GM19099 (cell line): Measurements from ENCODE around the gene PRKAG2.

Experiments used
- POLR2A ChIP-seq: IDR thresholded peaks from 3 replicates; pipeline ENCODE4 v1.6.1; 2011; ENCODE audit warnings: low read depth; ENCODE audit not compliant: insufficient read length; ENCODE audit errors: extremely low read depth

PRKAG2 gene

DNA sequence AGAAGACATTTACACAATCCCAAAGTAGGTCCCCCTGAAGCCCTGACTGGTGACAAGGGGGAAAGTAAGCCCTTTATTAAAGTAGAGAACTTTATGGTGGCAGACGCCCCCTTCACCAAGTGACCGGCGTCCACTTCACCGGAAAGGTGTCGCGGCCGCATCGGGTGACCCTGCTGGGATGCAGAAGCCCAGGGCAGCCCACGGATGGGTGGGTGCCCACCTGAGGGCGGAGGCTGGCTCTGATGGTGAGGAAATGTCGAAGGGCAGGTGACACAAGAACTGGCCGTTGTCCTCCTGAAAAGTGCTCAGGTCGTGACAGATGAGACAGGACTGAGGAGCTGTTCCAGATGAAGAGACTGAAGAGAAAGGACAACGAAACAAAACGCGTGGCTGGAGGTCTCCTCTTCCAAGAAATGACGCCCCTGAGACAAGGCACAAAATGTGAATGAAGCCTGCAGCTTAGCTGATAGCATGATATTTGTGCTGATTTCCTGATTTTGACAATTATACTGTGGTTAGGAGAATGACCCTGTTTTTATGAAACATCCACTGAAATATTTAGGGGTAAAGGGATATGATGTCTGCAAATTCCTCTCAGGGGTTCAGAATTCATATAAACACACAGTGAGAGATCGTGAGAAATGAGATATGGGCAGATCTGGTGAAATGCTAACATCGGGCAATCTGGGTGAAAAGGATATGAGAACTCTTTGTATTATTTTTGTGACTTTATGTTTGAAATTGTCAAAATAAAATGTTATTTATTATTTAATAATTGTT is 123.9 kb downstream of the PRKAG2 start:
- TF ChIP-seq POLR2A = no peak

DNA sequence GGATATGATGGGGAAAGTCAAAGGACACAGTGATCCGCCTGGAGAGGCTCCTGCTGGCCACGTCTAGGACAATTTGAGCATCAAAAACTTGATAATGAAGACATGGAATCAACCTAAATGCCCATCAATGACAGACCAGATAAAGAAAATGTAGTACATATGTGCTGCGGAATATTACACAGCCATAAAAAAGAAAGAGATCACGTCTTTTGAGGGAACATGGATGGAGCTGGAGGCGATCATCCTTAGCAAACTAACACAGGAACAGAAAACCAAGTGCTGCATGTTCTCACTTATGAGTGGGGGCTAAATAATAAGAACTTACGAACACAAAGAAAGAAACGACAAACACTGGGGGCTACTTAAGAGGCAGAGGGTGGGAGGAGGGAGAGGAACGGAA is 124.9 kb downstream of the PRKAG2 start:
- TF ChIP-seq POLR2A = no peak

DNA sequence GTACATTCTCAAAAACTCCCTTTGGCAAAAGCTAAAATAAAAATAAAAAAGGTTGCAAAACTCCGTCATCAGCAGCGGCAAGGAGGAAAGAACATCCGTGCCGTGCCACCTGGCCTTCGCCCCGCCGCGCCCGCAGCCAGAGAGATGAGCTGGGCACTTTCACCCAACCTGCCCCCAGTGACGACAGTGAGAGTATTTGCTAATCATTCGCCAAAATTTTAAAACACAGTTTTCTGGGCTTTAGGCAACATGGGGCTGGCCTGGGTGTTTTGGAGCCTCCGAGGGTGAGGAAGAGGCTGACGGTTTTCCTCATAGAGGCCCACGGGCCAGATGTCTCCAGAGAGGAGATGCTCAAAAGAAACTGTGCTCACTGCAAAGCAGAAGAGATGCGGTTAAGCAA is 128.2 kb downstream of the PRKAG2 start:
- TF ChIP-seq POLR2A = no peak

DNA sequence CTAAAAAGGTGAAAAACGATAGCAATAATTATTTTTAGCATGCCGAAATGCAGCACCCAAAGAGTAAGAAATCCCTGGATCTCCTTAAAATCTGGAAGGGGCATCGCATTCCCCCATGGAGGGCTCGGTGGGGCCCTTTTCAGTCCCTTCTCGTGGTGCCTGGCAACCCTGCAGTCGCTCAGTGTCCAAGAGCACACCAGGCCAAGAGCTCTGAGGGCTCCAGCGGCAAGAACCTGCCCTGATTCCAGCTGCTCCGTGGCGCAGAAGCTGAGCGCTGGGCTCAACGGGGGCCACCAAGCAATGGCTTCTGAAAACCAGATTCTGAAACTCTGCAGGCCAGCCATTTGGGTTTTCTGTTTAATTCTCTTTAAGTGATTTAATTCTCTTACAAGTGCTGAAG is 131.2 kb downstream of the PRKAG2 start:
- no peak for TF ChIP-seq POLR2A

GRCh38 chr7:151744656-151745638 is 132.0 kb downstream of the PRKAG2 start:
- no peak for TF ChIP-seq POLR2A

DNA sequence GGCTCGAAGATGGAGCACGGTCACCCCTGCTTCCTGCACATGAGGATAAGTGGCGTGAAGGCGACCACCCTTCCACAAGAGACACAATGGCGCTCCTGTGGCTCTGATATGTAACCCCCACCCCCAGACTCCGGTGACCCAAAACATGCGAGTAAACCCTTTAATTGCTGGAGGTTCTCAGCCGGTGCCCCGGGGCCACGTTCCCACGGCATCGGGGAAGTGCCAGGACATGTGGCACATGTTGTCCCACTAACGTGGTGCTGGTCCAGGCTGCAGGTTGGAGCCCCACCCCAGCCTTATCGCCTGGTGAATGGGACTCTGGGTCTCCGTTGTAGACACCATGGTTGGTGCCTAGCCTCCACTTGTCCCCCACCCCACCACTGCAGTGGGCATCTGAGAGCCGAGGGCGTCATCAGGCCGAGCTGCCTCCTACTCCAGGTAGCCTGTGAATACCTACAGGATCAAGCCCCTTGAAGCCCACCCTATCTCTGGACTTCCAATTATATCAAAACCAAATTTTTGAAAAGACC is 132.8 kb downstream of the PRKAG2 start:
- TF ChIP-seq POLR2A = no peak

- no peak for TF ChIP-seq POLR2A
Observed at GRCh38 chr7:151743481-151743983, 133.4 kb downstream of the PRKAG2 start.

DNA sequence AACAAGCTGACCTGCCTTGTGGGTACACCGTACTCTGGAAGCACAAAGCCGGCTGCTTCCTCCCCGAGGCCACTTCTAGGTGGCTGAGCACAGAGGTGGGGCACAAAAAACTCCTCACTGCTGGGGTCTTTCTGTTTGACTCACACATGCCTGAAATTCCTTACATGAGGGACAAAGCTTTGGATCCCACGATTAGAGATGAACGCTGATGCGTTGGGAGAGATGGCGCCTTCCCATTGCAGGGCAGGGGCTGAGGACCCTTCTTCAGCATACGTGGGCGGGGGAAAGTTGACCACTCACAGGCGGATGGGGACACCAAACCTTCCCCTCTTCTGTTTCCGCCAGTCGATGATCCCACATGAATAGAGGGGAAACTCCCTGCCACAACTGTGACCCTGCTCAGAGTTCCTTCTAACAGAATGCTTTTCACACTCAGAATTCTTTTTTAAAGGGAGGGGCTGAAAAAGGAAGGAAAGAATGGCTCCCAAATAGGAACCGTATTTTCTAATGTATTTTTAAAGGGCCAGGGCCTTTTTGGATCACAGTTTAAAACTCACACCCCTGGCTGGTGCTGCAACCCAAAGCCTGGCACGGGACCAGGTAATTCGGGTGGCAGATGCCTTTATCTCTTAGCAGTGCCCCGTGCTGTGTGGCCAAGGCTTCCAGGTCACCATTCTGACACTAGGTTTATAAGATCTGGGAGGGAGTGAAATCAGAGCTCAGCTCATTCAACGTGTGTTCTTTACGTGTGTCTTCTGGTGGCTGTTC is 134.0 kb downstream of the PRKAG2 start:
- TF ChIP-seq POLR2A = no peak

DNA sequence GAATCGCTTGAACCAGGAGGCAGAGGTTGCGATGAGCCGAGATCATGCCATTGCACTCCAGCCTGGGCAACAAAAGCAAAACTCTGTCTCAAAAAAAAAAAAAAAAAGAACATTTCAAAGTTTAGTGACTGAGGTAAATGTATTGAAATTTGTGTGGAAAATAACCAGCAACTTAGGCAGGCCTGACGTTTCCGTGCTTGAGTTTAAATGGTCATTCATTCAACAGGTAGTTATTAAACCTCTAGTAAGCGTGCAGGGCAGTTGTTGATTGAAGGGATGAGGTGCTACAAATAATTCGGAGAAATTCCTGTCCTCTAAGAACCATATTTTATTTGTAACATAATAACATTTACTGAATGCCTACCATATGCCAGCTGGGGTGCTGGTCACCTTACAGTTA is 135.3 kb downstream of the PRKAG2 start:
- no peak for TF ChIP-seq POLR2A

GRCh38 chr7:151740081-151740851 is 136.6 kb downstream of the PRKAG2 start:
- TF ChIP-seq POLR2A = no peak

- TF ChIP-seq POLR2A = no peak
Observed at GRCh38 chr7:151738925-151739324, 138.0 kb downstream of the PRKAG2 start.

DNA sequence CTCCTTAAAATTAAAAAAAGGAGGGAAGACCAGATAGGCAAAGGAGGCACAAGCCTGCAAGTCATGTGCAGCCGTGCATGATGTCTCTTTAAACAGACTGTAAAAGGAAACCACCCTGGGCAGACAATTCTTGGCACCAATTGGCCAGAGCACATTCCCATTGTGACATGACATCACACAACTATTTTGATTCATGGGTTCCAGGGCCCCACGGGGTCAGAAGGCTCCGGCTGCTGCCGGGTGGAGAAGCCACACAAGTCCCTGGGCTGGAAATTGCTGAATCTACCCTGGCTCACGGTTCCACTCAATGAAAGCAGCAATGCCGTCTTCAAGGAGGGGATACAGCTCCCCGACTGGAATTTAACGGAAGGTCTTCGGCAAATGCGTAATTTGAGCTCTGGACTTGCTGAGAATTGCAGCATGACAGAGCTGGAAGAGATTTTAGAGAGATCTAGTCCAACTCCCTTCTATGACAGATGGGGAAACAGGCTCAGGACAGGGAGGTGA is 140.5 kb downstream of the PRKAG2 start:
- TF ChIP-seq POLR2A = no peak

DNA sequence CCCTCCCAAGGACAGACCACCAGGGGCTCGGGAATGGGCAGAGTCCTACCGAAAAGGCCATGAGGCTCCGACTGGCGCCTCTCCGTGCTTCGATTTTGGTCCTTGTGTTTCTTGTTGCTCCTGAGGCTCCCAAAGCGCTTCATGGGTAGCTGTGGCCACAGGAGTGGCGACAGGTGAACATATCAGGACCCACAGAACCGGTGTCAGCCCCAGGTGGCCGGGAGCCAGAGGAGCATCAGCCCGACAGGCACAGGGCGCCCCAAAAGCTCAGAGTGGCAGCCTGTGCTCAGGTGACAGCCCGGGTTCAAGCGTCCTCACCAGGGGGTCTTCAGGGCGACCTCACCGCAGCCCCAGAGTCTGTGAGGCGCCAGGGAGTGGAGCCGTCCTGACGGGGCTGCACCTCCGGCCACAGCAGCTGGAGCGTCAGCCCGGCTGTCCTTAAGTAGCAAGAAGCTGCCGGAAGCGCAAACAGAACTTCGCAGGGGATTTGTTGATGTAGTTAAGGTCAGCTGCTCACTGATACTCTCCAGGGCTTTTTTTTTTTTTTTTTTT is 141.0 kb downstream of the PRKAG2 start:
- TF ChIP-seq POLR2A = no peak
